HG03565 (cell line): Measurements from ENCODE around the gene PTPRM.

Source experiments
- ATAC-seq: cut with Tn5 transposase; IDR thresholded peaks from one replicate; pipeline ENCODE4 v1.9.1; 2021; ENCODE audit warnings: mild to moderate bottlenecking, moderate library complexity; ENCODE audit not compliant: unreplicated experiment

PTPRM gene

GRCh38 chr18:7598167-7599047 lies 31.3 kb downstream of the PTPRM start:
- ATAC-seq, result no peak

- no peak for ATAC-seq
These were observed 32.9 kb downstream of the PTPRM start for GRCh38 chr18:7600036-7600435.

DNA sequence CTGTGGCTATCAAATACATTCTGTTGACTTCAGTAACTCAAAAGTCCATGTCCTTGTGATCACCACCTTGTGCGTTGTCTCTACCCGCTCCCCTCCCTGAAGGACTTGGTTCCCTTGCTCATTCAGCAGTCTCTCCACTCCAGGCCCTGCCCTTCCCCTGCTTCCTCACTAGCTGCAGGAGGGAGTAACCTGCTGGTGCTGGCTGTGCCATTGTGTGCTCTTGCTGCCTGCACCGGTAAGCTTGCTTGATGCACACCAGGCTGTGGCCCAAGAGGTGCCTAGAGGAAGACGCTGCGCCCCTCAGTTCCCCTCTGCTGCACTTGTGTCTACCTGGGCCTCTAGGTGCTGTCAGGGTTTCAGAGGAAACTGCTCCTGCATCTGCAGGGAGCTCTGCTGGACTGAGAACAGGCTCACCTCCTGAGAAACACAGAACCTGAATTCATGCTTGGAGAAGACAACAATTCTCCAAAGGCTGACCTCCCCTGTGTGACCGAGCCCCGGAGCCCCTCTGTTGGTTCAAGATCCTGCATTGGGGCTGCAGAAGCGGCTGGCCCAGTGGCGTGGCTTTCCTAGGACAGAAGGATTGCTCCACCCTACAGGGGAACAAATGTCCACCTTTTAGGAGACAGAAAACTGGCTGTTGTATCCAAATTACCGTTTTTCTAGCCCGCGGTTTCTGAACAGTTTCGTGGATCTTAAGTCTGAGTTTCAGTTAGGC lies 33.6 kb downstream of the PTPRM start:
- no peak for ATAC-seq

GRCh38 chr18:7601246-7601615 lies 34.1 kb downstream of the PTPRM start:
- ATAC-seq, result no peak

GRCh38 chr18:7601936-7602335 lies 34.8 kb downstream of the PTPRM start:
- no peak for ATAC-seq

DNA sequence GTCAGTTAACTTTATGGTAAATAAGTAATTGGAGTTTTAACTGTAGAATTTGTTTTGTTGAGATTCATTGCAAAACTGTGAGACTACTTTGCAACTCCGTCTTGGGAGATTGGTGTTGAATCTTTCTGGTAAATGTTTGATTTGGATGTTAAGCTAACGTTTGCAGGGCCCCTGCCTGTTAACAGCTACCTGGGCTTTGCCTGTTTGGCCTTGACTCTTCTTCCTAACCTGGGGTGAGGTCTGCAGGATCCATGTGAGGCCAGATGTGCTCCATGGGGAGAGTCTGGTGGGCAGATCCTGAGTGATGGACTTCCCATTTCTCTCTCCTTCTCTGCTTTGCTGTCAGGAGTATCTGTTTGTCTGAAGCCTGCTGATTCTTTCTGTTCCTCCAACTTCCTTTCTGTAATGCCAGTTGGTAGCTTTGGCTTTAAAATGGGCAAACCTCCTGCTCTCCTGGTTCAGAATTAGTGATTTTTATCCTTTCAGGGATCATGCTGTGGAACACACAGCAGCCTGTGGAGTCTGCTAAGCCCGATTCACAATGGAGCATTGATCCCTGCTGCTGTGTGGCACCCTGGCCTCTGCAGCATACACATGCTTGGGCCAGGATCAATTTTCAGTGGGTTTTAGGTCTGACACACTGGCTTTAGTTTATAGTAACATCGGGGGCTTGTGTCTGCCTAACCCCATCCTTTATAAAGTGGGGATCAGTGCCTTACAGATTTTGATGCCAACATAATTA lies 36.3 kb downstream of the PTPRM start:
- no peak for ATAC-seq

- ATAC-seq, result no peak
These were observed 37.2 kb downstream of the PTPRM start for GRCh38 chr18:7604361-7604760.

- ATAC-seq, result no peak
These were observed 38.6 kb downstream of the PTPRM start for GRCh38 chr18:7605705-7606104.

GRCh38 chr18:7607540-7608173 lies 40.5 kb downstream of the PTPRM start:
- ATAC-seq, result no peak

GRCh38 chr18:7608174-7608550 lies 41.0 kb downstream of the PTPRM start:
- ATAC-seq, result no peak

DNA sequence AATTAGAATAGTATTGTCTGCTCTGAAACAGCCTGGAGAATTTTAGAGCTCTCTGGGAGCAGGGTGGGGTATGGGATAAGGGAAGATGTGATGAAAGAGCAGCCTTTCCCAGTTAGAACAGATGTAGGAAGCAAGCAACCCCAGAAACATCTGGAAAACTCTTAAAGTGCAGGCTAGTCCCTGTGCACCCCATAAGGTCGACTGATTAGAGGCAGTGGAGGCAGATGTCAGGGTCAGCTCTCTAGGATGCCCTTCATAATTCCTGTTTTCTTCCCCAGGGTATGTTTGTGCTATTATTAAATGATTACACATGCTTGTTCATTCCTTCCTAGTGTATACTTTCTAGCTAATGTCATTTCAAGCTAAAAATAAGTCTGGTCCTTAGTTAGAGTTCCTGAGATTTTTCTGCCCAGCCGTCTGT lies 41.7 kb downstream of the PTPRM start:
- ATAC-seq, result no peak

DNA sequence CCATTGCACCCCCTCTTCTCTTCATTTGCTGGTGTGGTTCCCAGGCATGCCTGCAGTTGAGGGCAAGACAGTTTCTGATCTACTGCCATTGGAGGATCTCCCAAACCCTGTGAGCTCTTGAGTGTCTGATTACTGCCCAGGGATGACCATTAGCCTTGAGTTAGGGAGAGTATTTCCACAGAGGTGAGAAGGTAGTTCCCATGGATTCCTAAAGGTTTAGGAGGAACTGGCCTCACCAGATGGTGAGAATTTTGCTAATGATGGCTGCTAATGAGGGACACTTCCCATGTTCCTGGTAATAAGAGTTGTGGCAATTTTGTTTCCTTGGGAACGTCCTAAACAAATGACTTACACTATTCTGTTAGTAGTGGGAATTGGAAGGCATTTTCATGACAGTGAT lies 42.5 kb downstream of the PTPRM start:
- ATAC-seq, result no peak

- no peak for ATAC-seq
These were observed 46.9 kb downstream of the PTPRM start for GRCh38 chr18:7614042-7614441.

- ATAC-seq, result no peak
These were observed 48.7 kb downstream of the PTPRM start for GRCh38 chr18:7615840-7616239.

DNA sequence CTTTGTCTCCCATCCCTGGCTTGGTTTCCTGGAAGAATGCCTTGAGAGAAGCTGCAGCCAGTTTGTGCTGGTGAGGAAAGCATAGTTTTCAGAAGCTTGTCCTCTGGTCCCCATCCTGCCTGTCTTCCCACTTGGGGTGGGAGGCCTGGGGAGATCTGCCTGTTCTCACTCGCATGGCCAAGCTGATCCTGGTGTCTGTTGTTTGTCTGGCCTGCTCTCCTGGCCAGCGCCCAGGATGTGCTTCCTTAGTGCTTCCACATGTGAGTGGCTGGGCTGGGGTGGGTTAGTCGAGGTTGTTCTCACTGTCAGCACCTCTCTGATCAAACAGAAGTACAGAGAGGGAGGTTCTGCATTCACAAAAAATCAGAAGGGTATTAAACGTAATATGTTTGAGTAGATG lies 49.5 kb downstream of the PTPRM start:
- no peak for ATAC-seq

- ATAC-seq, result no peak
These were observed 50.8 kb downstream of the PTPRM start for GRCh38 chr18:7617738-7618422.

- ATAC-seq, result no peak
These were observed 51.9 kb downstream of the PTPRM start for GRCh38 chr18:7618891-7619442.

- ATAC-seq, result no peak
These were observed 52.6 kb downstream of the PTPRM start for GRCh38 chr18:7619676-7620075.

- ATAC-seq, result no peak
These were observed 55.6 kb downstream of the PTPRM start for GRCh38 chr18:7622721-7623120.

DNA sequence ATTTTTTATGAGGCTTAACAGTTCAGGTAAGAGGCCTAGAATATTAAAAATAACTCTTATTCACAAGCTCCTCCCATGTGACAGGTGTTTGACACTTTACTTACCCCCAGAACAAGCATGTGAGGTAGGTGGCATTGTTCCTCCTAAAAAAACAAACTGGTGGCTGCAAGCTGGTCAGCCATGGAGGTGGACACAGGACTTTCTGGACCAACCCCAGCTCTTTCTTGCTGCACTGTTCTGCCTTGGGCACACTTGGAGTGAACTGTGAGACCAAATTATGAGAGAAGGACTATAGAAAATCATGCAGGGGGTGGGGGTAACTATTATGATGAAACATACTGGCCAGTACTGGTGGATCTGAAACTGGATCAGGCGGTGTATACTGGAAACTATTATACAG lies 56.6 kb downstream of the PTPRM start:
- no peak for ATAC-seq
